Measurements from ENCODE around the gene RBM15B.

DNA sequence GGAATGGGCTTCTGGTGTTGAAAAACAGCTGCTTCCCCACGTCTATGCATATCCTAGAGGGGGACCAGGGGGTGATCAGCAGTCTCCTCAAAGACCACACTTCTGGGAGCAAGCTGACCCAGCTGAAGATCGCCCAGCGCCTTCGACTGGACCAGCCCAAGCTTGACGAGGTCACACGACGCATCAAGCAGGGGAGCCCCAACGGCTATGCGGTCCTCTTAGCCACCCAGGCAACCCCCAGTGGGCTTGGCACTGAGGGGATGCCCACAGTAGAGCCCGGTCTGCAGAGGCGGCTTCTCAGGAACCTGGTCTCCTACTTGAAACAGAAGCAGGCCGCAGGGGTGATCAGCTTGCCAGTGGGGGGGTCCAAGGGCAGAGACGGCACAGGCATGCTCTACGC, 2.5 kb downstream of the RBM15B start:
- TF ChIP-seq, protein P1, sequence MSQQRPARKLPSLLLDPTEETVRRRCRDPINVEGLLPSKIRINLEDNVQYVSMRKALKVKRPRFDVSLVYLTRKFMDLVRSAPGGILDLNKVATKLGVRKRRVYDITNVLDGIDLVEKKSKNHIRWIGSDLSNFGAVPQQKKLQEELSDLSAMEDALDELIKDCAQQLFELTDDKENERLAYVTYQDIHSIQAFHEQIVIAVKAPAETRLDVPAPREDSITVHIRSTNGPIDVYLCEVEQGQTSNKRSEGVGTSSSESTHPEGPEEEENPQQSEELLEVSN (IDR thresholded peaks at IDR 0.05; ENCODE audit: borderline replicate concordance, low read depth), result no peak
- no peak for TF ChIP-seq RFX5 (IDR thresholded peaks at IDR 0.05)
- TF ChIP-seq, protein P2, sequence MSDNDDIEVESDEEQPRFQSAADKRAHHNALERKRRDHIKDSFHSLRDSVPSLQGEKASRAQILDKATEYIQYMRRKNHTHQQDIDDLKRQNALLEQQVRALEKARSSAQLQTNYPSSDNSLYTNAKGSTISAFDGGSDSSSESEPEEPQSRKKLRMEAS (IDR thresholded peaks at IDR 0.05), result no peak
- no peak for TF ChIP-seq JUN (IDR thresholded peaks at IDR 0.05)
- TF ChIP-seq, protein P3, sequence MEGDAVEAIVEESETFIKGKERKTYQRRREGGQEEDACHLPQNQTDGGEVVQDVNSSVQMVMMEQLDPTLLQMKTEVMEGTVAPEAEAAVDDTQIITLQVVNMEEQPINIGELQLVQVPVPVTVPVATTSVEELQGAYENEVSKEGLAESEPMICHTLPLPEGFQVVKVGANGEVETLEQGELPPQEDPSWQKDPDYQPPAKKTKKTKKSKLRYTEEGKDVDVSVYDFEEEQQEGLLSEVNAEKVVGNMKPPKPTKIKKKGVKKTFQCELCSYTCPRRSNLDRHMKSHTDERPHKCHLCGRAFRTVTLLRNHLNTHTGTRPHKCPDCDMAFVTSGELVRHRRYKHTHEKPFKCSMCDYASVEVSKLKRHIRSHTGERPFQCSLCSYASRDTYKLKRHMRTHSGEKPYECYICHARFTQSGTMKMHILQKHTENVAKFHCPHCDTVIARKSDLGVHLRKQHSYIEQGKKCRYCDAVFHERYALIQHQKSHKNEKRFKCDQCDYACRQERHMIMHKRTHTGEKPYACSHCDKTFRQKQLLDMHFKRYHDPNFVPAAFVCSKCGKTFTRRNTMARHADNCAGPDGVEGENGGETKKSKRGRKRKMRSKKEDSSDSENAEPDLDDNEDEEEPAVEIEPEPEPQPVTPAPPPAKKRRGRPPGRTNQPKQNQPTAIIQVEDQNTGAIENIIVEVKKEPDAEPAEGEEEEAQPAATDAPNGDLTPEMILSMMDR (IDR thresholded peaks at IDR 0.05), result no peak
- TF ChIP-seq POLR2A (IDR thresholded peaks at IDR 0.05; ENCODE audit: low read length), result no peak
- TF ChIP-seq SMC3 (IDR thresholded peaks at IDR 0.05), result no peak

Data from A549 (cell line).